Transverse colon (tissue), 4 donors: Measurements from ENCODE around the gene FTCD. TPM values are rescaled to one million over a fixed set of nuclear protein-coding genes. Genes with fewer than 3 reads are reported as not detected.

Experiments
- DNase-seq: peaks from one replicate; pipeline ENCODE4 v3.0.0-alpha.2; 2019
- H3K27ac ChIP-seq, 4 donors: fragments of 200-600 bp; sonication (generic); 2 replicates each; pipeline ENCODE4 v1.5.1; 2016 to 2018; ENCODE audit warnings: inconsistent platforms in 4 of 4
- H3K27me3 ChIP-seq: fragments of 200-600 bp; sonication (generic); 2 replicates; pipeline ENCODE4 v1.5.1; 2017; ENCODE audit warnings: inconsistent platforms
- H3K36me3 ChIP-seq, 4 donors: fragments of 200-600 bp; sonication (generic); 2 replicates each; pipeline ENCODE4 v1.5.1; 2017 to 2019; ENCODE audit warnings: inconsistent platforms in 4 of 4
- H3K4me1 ChIP-seq, 4 donors: fragments of 200-600 bp; sonication (generic); 2 replicates each; pipeline ENCODE4 v1.5.1; 2017 to 2020; ENCODE audit warnings: inconsistent platforms in 4 of 4
- H3K4me3 ChIP-seq, 4 donors: fragments of 200-600 bp; sonication (generic); 1 replicate in 1 of 4; 2 replicates in 3 of 4; pipeline versions ENCODE4 v1.5.1 to v1.6.1; 2017 to 2019; ENCODE audit warnings: inconsistent platforms in 4 of 4
- H3K9me3 ChIP-seq, 2 donors: fragments of 200-600 bp; sonication (generic); 2 replicates each; pipeline ENCODE4 v1.5.1; 2017 to 2019; ENCODE audit warnings: inconsistent platforms in 2 of 2
- EP300 ChIP-seq: sonication (generic); formaldehyde crosslinking; IDR thresholded peaks from one replicate; pipeline ENCODE4 v1.6.1; 2017; ENCODE audit warnings: antibody characterized with exemption, low read depth
- POLR2A ChIP-seq: fragments of 450-650 bp; IDR thresholded peaks from one replicate; pipeline ENCODE4 v1.6.1; 2016; ENCODE audit warnings: antibody characterized with exemption, mild to moderate bottlenecking, moderate library complexity
- POLR2AphosphoS5 ChIP-seq, 3 donors: sonication (generic); formaldehyde crosslinking; IDR thresholded peaks; one replicate each; pipeline ENCODE4 v1.6.1; 2016; ENCODE audit warnings: antibody characterized with exemption in 3 of 3
- WGBS, 2 donors: methylation state at CpG; one replicate each; pipeline ENCODE4 v1.1.5; 2018; ENCODE audit warnings: low coverage in 1 of 2; 5-methylcytosine and 5-hydroxymethylcytosine counted together
- in situ Hi-C, 4 donors: fragments of 200-750 bp; cut with MboI; loops; one replicate each; pipeline versions ENCODE4 v1.15.0 to v1.15.1; 2017; ENCODE audit warnings: low sequenced_read_pairs in 3 of 4, low pct_ligation_motif_present in 1 of 4, low pct_unique_long_range_greater_than_20kb in 1 of 4
- intact Hi-C: fragments of 100-400 bp; cut with DNase I; formaldehyde crosslinking; loops from one replicate; pipeline ENCODE4 v1.15.1; 2023; ENCODE audit warnings: low total_unique reads
- total RNA-seq, 4 donors: library from RNA; depleted of rRNA; stranded (reverse); fragments of >200 nt; gene quantifications; one replicate each; pipeline ENCODE4 v1.1.0, GENCODE V29; 2016
- TF ChIP-seq, protein P1 (sequence below), 5 experiments: fragments of 200-600 bp in 3 of 5; fragments of 450-650 bp in 2 of 5; sonication (generic) in 3 of 5; IDR thresholded peaks; 1 replicate in 2 of 5; 2 replicates in 3 of 5; pipeline ENCODE4 v1.5.1; 2016 to 2017; ENCODE audit warnings: antibody characterized with exemption in 5 of 5, inconsistent platforms in 3 of 5, mild to moderate bottlenecking in 2 of 5, moderate library complexity in 1 of 5

Gene FTCD
- total RNA-seq, 4 donors from 2014 or later, result not detected

DNA sequence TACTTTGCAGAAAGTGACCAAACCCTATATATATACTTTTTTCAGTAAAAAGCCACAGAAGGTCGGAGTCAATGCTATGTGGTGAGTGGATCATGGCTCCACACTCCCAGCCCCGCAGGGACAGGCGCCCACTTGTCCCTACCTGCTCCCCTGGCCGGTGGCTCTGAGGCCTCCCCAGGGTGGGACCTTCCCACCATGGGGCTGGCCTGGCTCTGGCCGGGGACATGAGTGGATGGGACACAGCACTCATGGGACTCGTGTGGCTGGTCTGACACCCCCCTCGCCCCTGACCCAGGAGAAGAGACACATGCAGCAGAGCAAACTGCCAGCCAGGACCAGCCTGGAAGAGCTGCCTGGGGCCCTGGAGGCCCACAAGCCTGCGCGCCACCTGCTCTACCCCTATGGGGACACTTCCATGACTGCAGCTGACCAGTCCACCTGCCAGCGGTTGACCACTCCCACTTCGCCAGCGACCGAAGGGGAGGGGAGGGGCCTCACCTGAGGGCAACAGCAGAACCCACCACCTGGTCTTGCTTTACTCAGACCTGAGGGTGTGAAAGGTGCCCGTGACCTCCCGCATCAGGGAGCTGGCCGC is 26.7 kb upstream of the FTCD start:
- H3K4me1 ChIP-seq, result peaks cover 0 to 4% (median 4%) of the 10 kb centered on the region in 4 donors
- WGBS, 2 donors, result 89 to 95% methylated on average over 3 to 11 of the region's 16 CpGs
- no peak overlapping the region for H3K4me3 ChIP-seq
- H3K9me3 ChIP-seq, result no peaks in the 10 kb centered on the region
- H3K27me3 ChIP-seq, result no peaks in the 10 kb centered on the region
- intact Hi-C loops, result no loop called here
- H3K27ac ChIP-seq, result no peak overlapping the region
- no peak for TF ChIP-seq EP300
- TF ChIP-seq POLR2AphosphoS5 (IDR thresholded peaks at IDR 0.05), result no peak
- TF ChIP-seq, protein P1, sequence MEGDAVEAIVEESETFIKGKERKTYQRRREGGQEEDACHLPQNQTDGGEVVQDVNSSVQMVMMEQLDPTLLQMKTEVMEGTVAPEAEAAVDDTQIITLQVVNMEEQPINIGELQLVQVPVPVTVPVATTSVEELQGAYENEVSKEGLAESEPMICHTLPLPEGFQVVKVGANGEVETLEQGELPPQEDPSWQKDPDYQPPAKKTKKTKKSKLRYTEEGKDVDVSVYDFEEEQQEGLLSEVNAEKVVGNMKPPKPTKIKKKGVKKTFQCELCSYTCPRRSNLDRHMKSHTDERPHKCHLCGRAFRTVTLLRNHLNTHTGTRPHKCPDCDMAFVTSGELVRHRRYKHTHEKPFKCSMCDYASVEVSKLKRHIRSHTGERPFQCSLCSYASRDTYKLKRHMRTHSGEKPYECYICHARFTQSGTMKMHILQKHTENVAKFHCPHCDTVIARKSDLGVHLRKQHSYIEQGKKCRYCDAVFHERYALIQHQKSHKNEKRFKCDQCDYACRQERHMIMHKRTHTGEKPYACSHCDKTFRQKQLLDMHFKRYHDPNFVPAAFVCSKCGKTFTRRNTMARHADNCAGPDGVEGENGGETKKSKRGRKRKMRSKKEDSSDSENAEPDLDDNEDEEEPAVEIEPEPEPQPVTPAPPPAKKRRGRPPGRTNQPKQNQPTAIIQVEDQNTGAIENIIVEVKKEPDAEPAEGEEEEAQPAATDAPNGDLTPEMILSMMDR (IDR thresholded peaks at IDR 0.05), result no peak
- no peak for TF ChIP-seq POLR2A
- in situ Hi-C loops, result no loop called here
- H3K36me3 ChIP-seq, result no peaks in the 10 kb centered on the region
- no peak for DNase-seq

DNA sequence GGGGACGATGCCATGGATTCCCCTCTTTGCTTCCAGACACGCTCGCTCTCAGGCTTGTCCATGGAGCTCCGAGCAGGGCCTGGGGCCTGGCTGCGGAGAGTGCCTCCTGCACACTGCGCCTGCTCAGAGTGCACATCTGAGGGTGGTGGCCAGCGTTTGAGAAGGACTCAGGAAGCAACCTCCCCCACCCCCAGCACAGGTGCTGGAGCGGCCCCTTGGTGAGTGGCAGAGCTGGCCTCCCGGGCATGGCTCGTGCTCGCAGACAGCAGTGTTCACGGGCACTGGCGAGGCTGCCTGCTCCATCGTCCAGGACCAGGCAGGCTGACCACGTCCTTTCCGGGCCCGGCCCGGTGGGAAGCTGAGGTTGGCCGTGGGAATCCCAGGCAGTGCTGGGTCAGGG is 26.1 kb upstream of the FTCD start:
- H3K27me3 ChIP-seq, result no peaks in the 10 kb centered on the region
- no peak for DNase-seq
- no peaks in the 10 kb centered on the region for H3K9me3 ChIP-seq
- no peak overlapping the region for H3K27ac ChIP-seq
- 91% methylated on average over 17 of the region's 19 CpGs; no CpG with 5 or more reads in 1 of the 2 donors for WGBS, 2 donors
- H3K4me1 ChIP-seq, result peaks cover 0 to 4% (median 4%) of the 10 kb centered on the region in 4 donors
- H3K36me3 ChIP-seq, result no peaks in the 10 kb centered on the region
- in situ Hi-C loops, result no loop called here
- TF ChIP-seq, protein P1 (IDR thresholded peaks at IDR 0.05), result no peak
- TF ChIP-seq POLR2AphosphoS5 (IDR thresholded peaks at IDR 0.05) (no peak), POLR2A (no peak), EP300 (no peak)
- intact Hi-C loops, result no loop called here
- H3K4me3 ChIP-seq, result no peak overlapping the region

DNA sequence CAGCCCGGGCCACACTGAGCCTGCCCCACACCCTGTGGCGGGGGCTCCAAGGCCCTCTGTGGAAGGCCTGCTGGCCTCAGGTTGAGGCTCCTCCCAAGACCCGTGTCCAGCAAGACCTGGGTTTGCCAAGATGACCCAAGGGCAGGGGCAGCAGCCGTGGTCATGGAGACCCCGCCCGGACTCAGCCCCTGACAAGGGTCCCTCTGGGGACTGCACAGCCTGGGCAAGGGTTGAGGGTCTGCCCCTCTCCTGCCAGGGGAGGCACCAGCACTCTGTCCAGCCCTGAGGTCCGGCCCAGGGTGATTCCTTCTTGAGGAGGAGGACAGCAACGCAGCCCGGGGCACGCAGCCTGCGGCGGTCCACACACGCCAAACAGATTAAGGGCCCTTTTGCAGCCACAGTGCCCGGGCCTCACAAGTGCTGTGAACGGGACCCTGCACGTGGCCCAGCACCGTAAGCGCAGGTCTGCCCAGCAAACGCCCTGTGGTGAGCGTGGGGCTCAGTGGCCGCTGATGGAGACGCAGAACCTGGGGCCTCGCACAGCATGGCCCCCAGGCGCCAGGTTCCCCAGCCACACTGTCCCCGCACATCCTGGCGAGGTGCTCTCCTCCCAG is 25.5 kb upstream of the FTCD start:
- intact Hi-C loops, result no loop called here
- DNase-seq, result no peak
- TF ChIP-seq POLR2A, result no peak
- TF ChIP-seq, protein P1 (IDR thresholded peaks at IDR 0.05), result no peak
- no peak for TF ChIP-seq POLR2AphosphoS5 (IDR thresholded peaks at IDR 0.05)
- TF ChIP-seq EP300, result no peak
- H3K4me1 ChIP-seq, result peaks cover 0 to 4% (median 4%) of the 10 kb centered on the region in 4 donors
- no peaks in the 10 kb centered on the region for H3K36me3 ChIP-seq
- no peak overlapping the region for H3K27ac ChIP-seq
- H3K27me3 ChIP-seq, result no peaks in the 10 kb centered on the region
- no peak overlapping the region for H3K4me3 ChIP-seq
- no peaks in the 10 kb centered on the region for H3K9me3 ChIP-seq
- in situ Hi-C loops, result no loop called here
- WGBS, 2 donors, result 86% methylated on average over 26 of the region's 26 CpGs; no CpG with 5 or more reads in 1 of the 2 donors

DNA sequence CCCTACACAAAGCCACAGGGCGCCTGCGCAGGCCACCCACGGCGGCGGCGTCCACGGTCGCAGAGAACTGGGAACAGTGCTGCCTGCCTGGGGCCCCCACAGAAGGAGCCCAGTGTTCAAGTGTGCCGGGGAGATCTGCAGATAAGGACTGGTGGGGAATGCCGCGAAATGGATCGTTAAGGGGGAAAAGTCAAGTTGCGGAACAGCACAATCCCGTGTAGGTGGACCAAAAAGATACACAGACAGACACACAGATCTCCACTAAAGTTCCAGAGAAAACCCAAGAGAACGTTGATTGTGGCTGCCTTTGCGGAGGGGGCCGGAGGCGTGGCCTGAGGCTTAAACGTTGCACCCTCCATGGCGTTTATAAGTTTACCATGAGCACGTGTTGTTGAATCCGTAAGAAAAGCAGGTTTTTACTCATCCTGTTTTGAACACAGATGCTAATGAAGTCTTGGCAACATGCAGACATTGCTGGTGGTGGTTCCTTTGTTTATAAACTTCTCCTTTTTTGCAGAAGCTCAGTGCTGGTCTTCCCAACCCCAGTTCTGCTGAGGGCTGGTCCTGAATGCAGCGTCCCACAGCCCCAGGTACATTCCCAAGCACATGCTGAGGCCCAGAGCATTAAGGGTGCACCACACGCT is 24.8 kb upstream of the FTCD start:
- 79% methylated on average over 24 of the region's 24 CpGs; no CpG with 5 or more reads in 1 of the 2 donors for WGBS, 2 donors
- Histone ChIP-seq H3K4me3 (no peak overlapping the region), H3K27ac (no peak overlapping the region), H3K4me1 (peaks cover 0 to 4% (median under 1%) of the 10 kb centered on the region in 4 donors), H3K36me3 (no peaks in the 10 kb centered on the region), H3K27me3 (no peaks in the 10 kb centered on the region), H3K9me3 (no peaks in the 10 kb centered on the region)
- in situ Hi-C loops (no loop called here), intact Hi-C loops (no loop called here)
- no peak for DNase-seq
- no peak for TF ChIP-seq POLR2A
- no peak for TF ChIP-seq EP300
- TF ChIP-seq POLR2AphosphoS5 (IDR thresholded peaks at IDR 0.05), result no peak
- TF ChIP-seq, protein P1 (IDR thresholded peaks at IDR 0.05), result no peak
